Putamen (tissue), 1 donor: ENCODE measurements around the gene EHD2.
"Not testable (repeated sequence)": the region's sequence is repeated elsewhere in the genome, so short reads cannot be mapped to it uniquely, and the experiment has no call there.

Source experiments
- DNase-seq: peaks from one replicate; pipeline ENCODE4 v3.0.0-alpha.2; 2016; ENCODE audit warnings: low spot score

The EHD2 gene

DNA sequence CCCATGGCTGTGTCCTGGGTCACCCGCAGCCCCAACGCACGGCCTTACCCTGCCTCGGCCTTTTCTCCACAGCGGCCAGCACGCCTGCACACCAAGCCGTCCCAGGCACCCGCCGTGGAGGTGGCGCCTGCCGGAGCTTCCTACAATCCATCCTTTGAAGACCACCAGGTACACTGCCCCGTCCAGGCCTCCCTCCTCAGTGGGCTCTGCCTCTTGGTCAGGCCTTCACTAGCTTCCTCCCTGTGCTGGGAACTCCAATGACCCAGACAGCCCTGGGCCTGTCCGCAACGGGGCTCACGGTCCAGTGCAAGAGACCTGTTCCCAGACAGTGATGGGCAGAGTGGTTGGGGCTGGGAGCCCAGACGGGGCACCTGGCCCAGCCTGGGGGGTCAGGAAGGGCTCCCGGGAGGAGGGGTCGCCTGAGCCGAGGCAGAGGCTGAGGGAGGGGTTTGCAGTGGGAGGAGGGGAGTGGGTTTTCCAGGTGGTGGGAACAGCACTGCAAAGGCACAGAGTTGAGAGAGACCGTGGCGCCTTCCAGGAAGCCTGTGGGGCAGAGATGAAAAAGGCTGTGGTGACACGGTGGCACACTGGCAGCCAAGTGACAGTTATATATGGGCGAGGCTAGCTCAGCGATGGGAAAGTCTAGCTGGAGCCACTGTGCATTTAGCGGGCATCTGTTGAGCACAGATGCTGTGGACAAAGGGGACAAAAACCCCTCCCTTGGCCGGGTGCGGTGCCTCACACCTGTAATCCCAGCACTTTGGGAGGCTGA, 39.4 kb downstream of the EHD2 start:
- DNase-seq = no peak

DNA sequence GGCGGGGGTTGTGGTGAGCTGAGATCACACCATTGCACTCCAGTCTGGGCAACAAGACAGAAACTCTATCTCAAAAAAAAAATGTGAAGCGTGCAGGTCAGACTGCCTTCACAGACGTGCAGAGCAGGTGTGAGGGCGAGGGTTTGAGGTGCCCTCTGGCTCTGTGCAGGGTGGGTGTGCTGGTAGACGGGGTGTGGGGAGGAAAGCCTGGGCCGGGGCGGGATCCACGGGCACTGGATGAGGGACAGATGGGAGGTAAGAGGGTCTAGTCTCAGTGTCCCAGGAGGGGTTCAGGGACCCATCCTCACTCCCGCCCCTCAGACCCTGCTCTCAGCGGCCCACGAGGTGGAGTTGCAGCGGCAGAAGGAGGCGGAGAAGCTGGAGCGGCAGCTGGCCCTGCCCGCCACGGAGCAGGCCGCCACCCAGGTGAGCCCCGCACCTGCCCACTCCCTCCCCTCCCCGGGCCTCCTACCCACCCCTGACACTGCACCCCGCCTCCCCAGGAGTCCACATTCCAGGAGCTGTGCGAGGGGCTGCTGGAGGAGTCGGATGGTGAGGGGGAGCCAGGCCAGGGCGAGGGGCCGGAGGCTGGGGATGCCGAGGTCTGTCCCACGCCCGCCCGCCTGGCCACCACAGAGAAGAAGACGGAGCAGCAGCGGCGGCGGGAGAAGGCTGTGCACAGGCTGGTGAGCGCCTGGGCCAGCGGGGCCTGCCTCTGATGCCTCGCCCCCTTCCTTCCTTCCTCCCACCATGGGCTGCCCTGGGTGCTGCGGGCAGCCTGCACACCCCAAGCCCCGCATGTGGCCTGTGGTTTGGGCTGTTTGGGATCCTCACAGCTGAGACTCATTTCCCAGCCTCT, 41.2 kb downstream of the EHD2 start:
- DNase-seq = no peak

DNA sequence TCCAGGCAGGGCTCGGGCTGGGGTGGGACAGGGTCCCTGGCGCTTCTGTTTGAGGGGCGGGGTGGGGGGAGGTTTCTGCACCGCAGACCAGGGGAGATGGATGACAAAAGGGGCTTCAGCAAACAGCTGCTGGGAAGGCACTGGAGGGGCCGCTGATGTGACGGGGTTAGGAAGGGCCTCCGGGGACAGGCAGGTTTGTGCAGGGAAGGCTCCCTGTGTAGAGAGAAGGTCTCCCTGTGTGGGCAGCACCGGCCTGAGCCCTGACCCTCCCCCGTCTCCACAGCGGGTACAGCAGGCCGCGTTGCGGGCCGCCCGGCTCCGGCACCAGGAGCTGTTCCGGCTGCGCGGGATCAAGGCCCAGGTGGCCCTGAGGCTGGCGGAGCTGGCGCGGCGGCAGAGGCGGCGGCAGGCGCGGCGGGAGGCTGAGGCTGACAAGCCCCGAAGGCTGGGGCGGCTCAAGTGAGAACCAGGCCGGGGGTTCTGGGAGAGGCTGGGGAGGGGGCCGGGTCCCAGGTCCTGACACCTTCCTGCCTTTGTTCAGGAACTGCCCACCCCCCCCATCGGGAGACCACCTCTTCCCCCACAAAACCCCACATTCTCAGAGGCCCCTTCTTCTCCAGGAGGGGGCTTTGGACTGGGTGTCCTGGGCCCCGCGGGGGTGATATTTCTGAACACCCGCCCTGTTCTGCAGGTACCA, 42.0 kb downstream of the EHD2 start:
- no peak for DNase-seq

DNA sequence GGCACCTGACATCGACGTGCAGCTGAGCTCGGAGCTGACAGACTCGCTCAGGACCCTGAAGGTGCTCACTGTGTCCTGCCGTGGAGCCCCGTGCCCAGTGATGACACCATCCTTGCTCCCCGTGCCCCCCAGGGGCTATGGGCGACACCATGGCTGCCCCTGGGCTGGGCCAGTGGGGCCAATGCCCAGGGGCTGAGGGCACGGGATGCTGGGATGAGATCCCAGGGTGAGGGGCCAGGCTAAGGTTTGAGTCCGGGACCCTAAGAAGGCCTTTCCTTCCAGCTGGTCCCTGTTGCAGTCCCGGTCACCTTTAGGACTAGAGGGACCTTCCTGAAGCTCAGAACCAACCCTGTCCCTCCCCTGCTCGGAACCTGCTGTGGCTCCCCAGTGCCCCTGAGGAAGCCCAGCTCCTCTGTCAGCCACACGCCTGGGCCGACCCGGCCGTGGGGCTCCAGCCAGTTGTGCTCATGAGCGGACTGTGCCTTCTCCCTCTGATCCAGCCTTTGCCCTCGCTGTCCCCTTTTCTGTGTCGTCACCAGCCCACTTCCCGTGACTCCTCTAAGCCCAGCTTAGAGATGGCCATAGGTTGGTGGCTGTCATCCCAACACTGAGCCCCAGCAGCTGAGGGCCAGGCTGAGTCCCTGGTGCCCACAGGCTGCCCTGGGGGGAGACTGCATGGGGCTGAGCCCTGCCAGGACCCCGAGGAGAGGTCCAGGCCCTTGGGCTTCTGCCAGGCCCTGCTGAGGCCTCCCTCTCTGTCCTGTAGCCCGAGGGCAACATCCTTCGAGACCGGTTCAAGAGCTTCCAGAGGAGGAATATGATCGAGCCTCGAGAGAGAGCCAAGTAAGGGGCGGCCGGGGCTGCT, 42.8 kb downstream of the EHD2 start:
- DNase-seq = no peak

DNA sequence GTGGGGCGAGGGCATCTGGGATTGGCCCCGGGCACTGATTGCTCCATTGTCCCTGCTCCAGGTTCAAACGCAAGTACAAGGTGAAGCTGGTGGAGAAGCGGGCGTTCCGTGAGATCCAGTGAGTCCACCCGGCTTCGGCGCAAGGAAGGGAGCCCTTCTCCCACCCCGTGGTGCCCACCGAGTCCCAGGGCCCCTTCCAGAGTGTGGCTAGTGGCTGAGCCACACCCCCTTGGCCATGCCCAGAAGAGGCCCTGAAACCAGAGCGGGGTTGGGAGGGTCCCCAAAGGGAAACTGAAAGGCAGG, 43.4 kb downstream of the EHD2 start:
- DNase-seq = no peak

DNA sequence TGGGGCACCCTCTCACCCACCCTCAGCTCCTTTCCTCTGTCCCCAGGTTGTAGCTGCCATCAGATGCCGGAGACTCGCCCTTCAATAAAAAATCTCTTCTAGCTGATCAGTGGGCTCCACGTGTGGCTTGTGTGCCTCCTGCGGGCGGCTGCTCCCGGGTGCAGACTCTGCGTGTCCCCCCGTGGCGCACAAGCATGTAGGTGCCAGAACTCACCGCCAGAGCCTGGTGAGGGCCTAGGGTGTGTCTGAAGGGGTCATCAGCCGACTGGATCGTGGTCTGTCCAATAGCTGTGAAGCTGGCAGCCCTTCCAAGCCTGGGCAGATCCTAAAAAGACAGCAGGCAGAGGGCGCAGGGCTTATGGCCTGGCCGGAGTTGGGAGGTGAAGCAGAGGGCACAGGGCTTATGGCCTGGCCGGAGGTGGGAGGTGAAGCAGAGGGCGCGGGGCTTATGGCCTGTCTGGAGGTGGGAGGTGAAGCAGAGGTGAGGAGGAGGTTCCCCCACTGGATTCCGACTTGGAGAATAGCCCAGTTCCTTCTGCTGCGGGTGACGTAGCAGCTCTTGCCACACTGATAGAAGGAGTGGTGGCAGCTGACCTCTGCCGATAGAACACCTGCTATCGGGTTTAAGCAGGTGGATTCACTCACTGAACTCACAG, 43.9 kb downstream of the EHD2 start:
- DNase-seq = no peak

DNA sequence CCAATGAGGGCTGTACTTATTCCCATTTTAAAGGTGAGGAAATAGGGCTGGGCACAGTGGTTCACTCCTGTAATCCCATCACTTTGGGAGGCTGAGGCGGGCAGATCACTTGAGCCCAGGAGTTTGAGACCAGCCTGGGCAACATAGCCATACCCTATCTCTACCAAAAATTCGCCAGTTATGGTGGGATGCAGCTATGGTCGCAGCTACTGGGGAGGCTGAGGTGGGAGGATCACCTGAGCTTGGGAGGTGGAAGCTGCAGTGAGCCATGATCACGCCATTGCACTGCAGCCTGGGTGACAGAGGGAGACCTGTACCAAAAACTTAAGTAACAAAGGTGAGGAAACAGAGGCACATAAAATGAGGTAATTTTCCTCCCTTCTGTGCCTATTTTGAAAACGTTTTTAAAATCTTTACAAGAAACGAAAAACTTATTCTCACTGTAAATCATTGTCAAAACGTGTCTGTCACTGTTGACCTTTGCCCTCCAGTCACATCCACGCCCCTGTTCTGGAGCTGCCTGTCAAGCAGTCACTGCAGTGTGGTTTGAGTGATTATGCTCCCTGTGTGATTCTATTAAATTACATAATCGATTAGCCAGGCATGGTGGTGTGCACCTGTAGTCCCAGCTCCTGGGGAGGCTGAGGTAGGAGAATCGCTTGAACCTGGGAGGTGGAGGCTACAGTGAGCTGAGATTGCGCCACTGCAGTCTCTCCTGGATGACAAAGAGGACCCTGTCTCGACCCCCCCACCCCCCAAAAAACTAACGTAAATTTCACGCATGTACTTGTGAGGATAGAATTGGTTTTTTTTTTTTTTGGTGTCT, 44.6 kb downstream of the EHD2 start:
- DNase-seq = no peak

DNA sequence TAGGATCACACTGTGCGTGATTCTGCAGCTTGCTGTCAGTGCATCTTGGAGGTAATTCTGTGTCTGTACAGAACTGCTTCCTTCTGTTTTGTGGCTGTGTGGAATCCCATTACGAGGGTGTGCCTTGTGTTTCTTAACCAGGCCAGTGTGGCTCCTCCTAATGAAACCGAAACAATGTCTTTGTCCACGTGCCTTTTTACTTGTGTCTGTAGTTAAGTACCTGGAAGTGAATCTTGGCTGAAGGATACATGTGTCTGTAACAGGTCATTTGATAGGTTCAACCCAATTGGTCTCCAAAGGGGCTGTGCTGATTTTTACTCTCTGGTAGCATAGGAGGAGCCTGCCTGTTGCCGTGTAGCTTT, 45.2 kb downstream of the EHD2 start:
- no peak for DNase-seq

DNA sequence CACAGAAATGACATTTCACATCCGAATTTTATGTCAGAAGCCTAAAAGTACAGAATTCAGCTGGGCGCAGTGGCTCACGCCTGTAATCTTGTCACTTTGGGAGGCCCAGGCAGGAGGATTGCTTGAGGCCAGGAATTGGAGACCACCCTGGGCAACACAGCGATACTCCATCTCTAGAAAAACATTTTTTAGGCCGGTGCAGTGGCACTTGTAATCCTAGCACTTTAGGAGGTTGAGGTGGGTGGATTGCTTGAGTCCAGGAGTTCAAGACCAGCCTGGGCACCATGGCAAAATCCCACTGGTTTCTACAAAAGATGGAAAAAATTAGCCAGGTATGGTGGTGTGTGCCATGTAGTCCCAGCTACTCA, 47.4 kb downstream of the EHD2 start:
- no peak for DNase-seq

DNA sequence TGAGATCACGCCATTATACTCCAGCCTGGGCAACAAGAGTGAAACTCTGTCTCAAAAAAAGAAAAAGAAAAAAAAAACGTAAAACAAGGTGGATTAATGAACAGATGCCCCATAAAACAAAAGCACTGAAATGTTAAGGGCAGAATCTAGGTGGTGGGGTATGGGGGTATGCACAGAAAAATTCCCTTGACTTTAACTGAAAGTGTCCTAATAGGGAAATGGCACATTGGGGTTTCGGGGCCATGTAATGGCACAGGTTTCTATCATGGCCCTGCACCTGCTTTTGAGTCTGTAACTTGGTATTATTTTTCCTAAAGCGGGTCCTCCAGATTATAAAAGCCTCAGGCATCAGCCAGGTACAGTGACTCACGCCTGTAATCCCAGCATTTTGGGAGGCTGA, 48.3 kb downstream of the EHD2 start:
- no peak for DNase-seq

DNA sequence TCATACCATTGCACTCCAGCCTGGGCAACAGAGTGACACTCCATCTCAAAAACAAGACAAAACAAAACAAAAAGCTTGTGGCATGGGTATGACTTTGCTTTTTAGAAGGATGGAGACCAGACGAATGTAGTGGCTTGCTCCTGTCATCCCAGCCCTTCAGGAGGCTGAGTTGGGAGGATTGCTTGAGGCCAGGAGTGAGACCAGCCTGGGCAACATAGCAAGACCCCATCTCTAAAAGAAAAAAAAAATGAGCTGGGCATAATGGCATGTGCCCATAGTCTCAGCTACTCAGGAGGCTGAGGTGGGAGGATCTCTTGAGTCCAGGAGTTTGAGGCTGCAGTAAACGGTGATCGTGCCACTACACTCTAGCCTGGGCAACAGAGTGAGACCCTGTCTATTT, 48.9 kb downstream of the EHD2 start:
- no peak for DNase-seq

DNA sequence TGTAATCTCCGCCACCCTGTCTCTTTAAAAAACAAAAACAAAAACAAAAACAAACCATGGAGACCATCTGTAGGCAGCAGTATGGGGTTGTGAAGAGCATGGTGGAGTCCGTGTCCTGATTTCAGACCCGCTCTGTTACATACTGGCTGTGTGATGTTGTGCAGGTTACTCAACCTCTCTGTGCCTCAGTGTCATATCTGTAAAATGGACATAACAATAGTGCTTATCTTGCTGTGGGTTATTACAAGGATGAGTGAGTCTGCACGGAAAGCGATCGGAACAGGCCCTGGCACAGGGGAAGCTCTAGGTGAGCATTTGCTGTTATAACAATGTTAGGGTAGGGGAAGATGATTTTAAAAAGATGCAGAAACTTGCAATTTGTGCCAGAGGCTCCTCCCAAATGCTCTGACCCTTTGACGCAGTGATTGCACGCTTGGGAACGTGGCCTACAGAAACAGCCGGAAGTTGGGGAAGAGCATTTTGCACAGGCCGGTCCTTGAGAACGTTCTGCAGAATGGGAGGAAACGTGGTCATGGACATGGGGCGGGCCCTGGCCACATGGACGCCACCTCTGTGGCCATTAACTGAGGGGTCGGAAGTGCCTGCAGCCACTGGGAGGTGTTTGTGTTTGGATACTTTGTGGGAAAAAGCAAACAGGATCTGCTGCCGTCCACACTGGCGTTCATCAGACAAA, 49.5 kb downstream of the EHD2 start:
- no peak for DNase-seq

DNA sequence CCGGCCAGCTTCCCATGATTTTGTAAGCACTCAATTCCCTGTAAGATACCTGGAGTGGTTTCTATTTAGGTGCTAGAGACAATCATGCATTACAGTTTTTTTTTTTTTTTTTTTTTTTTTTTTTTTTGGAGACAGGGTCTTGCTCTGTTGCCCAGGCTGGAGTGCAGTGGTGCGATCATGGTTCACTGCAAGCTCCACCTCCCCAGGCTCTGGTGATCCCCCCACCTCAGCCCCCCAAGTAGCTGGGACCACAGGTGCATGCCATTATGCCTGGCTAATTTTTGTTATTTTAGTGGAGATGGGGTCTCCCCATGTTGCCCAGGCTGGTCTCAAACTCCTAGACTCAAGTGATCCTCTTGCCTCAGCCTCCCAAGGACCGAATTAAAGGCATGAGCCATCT, 51.5 kb downstream of the EHD2 start:
- DNase-seq = not testable (repeated sequence)

DNA sequence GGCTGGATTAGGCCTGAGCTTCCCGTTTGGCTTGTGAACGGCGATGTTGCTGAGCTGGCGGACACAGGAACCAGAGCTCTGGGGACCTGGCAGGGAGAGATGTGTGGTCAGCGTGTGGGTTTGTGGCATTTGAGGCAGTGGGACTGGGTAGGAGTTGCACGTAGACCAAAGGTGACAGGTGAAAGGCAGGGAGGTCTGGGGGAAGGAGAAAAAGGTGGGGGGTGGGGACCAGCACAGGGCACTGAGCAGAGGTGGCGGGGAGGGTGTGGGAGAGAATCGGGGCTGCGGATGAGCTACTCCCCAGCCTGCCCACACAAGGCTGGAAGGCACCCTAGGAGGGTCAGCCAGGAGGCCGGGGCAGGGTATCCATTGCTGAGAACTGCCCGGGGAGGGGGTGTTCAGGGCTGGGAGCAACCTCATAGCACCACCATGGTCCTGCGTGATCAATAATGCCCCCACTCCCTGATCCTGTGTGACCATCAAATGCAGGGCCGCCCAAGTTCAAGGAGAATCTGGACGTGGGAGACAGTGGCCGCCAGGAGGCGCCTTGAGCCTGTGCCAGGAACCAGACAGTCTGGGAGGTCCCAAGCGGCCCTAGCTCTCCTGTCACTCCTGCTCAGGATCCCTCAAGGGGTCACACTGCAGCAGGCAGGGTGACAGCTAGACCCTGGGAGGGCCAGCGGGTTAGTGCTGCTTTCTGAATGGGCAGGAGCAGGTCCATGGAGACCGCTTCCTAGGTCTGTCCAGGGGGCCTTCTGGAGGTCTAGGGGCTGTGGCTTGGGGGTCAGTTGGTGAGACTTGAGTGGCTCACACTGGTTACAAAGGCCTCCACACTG, 52.5 kb downstream of the EHD2 start:
- DNase-seq = no peak

DNA sequence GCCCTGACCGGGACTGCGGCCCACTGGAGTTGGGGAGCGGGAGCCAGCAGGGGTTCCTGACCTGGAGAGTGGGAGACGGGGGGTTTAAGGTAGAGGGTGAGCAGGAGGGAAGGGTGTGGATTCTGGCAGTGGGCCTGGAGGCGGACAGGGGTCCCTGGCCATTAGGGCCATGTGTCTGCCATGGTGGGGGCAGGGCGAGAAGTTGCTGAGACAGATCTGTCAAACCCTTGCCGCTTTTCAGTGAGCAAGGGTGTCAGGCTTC, 53.1 kb downstream of the EHD2 start:
- no peak for DNase-seq

DNA sequence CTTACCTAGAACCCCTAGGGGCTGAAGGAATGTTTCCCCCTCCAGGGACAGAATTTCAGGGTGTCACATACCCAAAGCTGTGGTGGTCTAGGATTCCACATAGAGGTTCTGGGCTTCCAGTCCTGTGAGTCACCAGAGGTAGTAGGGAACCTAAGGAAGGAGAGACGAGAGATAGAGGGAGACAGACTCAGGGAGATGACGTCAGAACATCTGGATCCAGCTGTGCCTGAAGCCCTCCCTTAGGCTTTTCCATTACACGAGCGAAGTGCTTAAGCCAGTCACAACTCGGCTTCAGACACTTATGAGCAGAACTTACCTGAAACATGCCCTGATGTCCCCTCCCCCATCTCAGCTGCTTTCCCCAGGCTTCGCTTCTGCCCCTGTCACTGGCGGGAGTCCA, 53.4 kb downstream of the EHD2 start:
- no peak for DNase-seq

DNA sequence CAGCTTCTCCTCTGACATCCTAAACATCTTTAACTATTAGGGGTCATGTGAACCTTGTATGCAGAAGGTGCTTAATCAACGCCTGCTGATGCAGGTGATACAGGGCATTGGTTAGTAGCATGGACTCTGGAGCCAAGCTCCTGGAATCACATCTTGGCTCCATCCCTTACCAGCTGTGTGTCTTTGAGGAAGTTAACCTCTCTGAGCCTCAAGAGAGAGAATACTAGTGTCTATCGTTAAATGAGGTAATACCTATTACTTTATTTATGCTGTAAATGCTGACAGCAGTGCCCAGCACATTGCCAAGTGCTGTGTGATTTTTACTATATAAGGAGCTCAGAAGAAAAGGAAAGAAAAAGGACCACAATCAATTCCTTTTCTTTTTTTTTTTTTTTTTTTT, 54.1 kb downstream of the EHD2 start:
- no peak for DNase-seq

DNA sequence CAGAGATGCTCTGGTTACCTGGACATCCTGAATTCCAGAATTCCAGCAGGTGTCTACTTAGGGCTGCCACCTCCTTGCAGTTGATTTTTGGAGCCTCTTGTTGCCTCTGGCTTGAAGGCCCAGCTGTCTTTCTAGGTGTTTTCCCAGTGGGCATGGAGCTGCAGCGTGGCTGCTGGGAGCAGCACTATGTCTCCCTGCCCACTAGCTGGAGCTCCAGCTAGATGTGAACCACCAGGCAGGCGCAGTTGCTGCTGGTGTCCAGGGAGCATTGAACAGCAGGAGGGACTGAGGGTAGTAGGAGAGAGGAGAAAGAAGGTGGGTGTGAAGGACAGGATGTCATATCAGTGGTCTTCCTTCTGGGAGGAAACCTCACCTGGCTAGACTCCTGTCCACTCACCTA, 55.4 kb downstream of the EHD2 start:
- DNase-seq = no peak

DNA sequence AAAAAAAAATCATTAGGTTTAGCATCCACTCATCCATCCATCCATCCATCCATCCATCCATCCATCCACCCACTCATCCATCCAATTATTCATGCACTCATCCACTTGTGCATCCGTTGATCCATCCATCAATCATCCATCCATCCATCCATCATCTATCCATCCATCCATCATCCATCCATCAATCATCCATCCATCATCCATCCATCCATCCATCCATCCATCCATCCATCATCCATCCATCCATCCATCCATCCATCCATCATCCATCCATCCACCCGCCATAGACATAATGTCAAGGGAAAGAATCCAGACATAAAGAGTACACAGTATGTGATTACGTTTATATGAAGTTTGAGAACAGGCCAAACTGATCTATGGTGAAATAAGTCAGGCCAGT, 56.3 kb downstream of the EHD2 start:
- DNase-seq = no peak

DNA sequence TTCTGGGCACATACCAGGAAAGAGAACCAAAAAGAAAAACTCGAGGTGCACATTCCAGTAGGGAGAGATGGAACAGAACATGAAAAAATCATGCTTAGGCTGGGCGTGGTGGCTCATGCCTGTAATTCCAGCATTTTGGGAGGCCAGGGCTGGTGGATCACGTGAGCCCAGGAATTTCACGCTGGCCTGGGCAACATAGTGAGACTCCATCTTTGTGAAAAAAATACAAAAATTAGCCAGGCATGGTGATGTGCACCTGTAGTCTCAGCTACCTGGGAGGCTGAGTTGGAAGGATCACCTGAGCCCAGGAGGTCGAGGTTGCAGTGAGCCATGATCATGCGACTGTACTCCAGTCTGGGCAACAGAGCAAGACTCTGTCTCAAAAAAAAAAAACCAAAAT, 58.1 kb downstream of the EHD2 start:
- not testable (repeated sequence) for DNase-seq
